ENCODE results near the gene PEAK3. TPM values are rescaled to one million over a fixed set of nuclear protein-coding genes. Genes with fewer than 3 reads are reported as not detected.

The PEAK3 gene
- total RNA-seq, 2 donors from 2014 or later: 0.66 to 0.78 TPM

DNA sequence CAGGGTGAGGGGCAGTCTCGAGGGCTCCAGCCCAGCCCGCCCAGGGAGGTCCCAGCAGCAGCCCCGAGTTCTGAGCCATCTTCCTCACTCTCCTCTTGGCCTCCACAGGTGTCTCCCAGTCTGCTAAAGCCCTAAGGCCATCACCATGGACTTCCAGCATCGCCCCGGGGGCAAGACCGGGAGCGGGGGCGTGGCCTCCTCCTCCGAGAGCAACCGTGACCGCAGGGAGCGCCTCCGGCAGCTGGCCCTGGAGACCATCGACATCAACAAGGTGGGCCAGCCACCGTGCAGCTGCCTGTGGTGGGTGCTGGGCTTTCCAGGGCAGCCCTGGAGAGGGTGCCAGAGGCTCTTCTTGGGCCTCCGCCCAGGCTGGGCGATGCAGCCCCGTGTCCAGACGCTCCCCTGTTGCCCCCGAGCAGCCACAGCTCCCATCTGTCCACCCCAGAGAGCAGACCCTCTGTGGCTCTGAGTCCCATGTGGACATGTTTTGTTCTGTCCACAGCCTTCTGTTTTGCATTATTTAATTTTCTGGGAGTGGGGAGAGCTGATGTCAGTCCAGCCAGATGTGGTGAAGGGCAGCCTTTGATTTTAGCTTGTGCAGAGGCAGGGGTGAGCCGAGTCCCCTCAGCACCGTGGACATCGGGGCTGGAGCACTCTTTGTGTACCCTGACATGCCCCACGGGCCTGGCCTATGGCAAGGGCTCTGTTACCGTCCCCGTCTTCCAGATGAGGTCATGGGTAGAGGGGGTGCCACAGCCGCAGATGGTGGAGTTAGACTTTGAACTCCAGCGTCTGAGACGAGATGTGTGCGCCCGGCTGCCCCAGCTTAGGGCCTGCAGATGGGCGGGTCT lies 38.5 kb downstream of the PEAK3 start:
- no peak overlapping the region for H3K27ac ChIP-seq
- H3K36me3 ChIP-seq (replicated peaks in 1 of 2; ENCODE audit: insufficient read depth in 1 of 2, low read depth in 2 of 2): peaks cover 33 to 41% of the 10 kb centered on the region in 2 donors
- intact Hi-C loops (cut with DNase I): no loop called here

DNA sequence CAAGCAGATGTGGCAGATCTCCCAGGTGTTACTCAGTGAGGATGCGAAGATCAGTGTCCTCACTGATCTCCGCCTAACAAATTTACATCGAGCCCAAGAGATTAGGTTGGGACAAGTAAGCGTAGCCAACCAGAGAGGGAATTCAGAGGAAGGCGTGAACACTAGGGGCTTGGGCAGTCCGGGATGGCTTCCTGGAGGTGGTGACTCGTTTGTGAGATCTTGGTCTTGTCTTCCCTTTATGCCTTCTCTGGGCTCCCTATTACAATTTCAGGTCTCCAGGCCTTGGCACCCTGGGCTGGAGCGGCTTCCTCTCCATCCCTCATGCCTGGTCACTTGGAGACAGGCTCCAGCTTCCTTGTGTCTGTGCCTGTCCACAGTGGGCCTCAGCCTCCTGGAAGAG lies 39.2 kb downstream of the PEAK3 start:
- Histone ChIP-seq H3K9me3 (no peaks in the 10 kb centered on the region), H3K4me1 (peaks cover 54% of the 10 kb centered on the region), H3K27ac (no peak overlapping the region), H3K27me3 (no peaks in the 10 kb centered on the region), H3K36me3 (replicated peaks in 1 of 2; ENCODE audit: insufficient read depth in 1 of 2, low read depth in 2 of 2) (peaks cover 33 to 41% of the 10 kb centered on the region in 2 donors), H3K4me3 (no peak overlapping the region)
- DNase-seq (no peak), ATAC-seq (no peak)
- intact Hi-C loops (cut with DNase I): no loop called here
- 85 to 90% methylated on average over 8 of the region's 8 CpGs for WGBS, 2 donors
- TF ChIP-seq, protein P1, sequence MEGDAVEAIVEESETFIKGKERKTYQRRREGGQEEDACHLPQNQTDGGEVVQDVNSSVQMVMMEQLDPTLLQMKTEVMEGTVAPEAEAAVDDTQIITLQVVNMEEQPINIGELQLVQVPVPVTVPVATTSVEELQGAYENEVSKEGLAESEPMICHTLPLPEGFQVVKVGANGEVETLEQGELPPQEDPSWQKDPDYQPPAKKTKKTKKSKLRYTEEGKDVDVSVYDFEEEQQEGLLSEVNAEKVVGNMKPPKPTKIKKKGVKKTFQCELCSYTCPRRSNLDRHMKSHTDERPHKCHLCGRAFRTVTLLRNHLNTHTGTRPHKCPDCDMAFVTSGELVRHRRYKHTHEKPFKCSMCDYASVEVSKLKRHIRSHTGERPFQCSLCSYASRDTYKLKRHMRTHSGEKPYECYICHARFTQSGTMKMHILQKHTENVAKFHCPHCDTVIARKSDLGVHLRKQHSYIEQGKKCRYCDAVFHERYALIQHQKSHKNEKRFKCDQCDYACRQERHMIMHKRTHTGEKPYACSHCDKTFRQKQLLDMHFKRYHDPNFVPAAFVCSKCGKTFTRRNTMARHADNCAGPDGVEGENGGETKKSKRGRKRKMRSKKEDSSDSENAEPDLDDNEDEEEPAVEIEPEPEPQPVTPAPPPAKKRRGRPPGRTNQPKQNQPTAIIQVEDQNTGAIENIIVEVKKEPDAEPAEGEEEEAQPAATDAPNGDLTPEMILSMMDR (IDR thresholded peaks at IDR 0.05): no peak
- no peak for TF ChIP-seq POLR2A (IDR thresholded peaks at IDR 0.05)

More for the DNA sequence above, 38.5 kb downstream of the PEAK3 start:
- ATAC-seq (no peak), DNase-seq (peak in 1 of 4 donors; percentile 31)
- H3K9me3 ChIP-seq: no peaks in the 10 kb centered on the region
- peaks cover 47% of the 10 kb centered on the region for H3K4me1 ChIP-seq
- no peak overlapping the region for H3K4me3 ChIP-seq
- TF ChIP-seq, protein P1 (IDR thresholded peaks at IDR 0.05): no peak
- TF ChIP-seq POLR2A (IDR thresholded peaks at IDR 0.05): no peak
- 72 to 73% methylated on average over 18 to 32 of the region's 32 CpGs for WGBS, 2 donors
- no peaks in the 10 kb centered on the region for H3K27me3 ChIP-seq

DNA sequence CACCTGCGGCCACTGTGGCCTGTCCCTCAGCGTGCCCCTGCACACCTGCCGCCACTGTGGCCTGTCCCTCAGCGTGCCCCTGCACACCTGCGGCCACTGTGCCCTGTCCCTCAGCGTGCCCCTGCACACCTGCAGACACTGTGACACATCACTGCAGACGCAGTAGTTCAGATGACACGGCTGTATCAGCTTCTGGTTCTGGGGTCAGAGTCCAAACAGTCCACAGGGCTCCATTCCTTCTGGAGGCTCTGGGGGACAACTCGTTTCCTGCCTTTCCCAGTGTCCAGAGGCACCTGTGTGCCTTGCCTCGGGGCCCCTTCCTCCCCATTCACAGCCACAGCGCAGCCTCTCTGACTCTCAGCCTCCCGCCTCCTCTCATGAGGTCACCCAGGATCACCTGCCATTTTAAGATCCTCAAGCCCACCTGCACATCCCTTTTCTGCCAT lies 39.9 kb downstream of the PEAK3 start:
- no peak for TF ChIP-seq POLR2A (IDR thresholded peaks at IDR 0.05)
- TF ChIP-seq, protein P1 (IDR thresholded peaks at IDR 0.05): no peak
- intact Hi-C loops (cut with DNase I): no loop called here
- Histone ChIP-seq H3K4me3 (no peak overlapping the region), H3K9me3 (no peaks in the 10 kb centered on the region), H3K27ac (no peak overlapping the region), H3K4me1 (peaks cover 57% of the 10 kb centered on the region), H3K27me3 (no peaks in the 10 kb centered on the region), H3K36me3 (replicated peaks in 1 of 2; ENCODE audit: insufficient read depth in 1 of 2, low read depth in 2 of 2) (peaks cover 33 to 39% of the 10 kb centered on the region in 2 donors)
- ATAC-seq (no peak), DNase-seq (no peak)
- 64 to 92% methylated on average over 10 to 12 of the region's 12 CpGs for WGBS, 2 donors

DNA sequence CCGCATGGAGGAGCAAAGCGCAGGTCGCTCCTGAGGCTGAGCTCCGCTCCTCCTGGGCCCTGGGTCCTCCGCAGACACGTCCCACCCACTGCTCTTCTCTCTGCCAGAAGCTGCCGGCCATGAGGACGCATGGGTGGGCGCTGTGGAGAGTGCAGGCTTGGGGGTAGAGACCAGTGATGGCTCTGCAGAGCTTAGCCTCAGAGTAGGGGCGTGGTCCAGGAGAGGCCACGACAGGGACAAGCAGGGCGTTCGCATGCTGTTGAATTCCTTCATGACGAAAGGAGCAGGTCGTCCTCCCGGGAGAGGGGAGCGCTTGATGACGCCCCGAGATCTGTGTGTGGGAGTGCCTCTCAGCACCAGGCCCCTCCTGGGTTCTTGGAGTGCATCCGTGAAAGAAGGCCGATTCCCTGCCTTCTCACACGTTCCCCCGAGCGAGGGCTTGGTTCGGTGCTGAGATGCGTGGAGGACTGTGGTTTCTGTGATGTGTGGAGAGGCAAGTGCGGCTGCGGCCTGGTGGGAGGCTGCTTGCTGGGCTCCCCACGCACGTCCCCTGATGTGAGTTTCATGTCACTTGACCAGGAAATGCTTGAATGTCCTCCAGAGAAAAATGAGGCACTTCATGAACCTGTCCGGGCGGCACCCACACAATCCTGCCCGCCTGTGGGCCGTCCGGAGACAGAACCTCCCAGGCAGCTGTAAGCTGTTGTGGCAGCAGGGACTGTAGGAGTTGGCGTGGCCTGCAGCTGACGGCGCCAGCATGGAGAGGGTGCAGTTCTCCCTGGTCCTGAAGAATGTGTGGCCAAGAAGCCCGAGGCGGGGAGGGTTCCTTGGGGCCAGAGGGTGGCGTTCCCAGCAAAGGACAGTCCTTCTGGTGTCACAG lies 40.9 kb downstream of the PEAK3 start:
- intact Hi-C loops (cut with DNase I): no loop called here
- Histone ChIP-seq H3K9me3 (no peaks in the 10 kb centered on the region), H3K4me1 (peaks cover 53% of the 10 kb centered on the region), H3K27me3 (no peaks in the 10 kb centered on the region), H3K4me3 (no peak overlapping the region), H3K27ac (peak overlapping the region in 1 of 4 donors; percentile 47), H3K36me3 (replicated peaks in 1 of 2; ENCODE audit: insufficient read depth in 1 of 2, low read depth in 2 of 2) (peaks cover 25 to 29% of the 10 kb centered on the region in 2 donors)
- ATAC-seq (no peak), DNase-seq (no peak)
- 77 to 83% methylated on average over 10 to 41 of the region's 41 CpGs for WGBS, 2 donors
- TF ChIP-seq, protein P1 (IDR thresholded peaks at IDR 0.05): no peak
- no peak for TF ChIP-seq POLR2A (IDR thresholded peaks at IDR 0.05)
